K562 (cell line): ENCODE data around the gene ZNF668. TPM values are rescaled to one million over a fixed set of nuclear protein-coding genes. Genes with fewer than 3 reads are reported as not detected.

Source experiments
- ATAC-seq: fragments of 200-7000 bp; cut with Tn5 transposase; 3 replicates; pipeline ENCODE4 v1.9.1; 2020; ENCODE audit warnings: moderate library complexity
- BruUV-seq: library from RNA; stranded (reverse); fragments of 400-500 nt; replicated peaks from 2 replicates; lab custom pipeline; 2021; lab: Mats Ljungman, UMichigan
- CTCF ChIA-PET: fragments of 300-600 bp; formaldehyde crosslinking; extraction: SDS; loops from one replicate; lab custom pipeline; 2021; ENCODE audit warnings: low intra/inter-chr PET ratio; lab: Yijun Ruan, JAX
- POLR2A ChIA-PET: fragments of 300-600, 350-650 bp; sonication (Branson Sonifier 250); formaldehyde crosslinking; extraction: SDS; loops from one replicate; lab custom pipeline; 2021; ENCODE audit warnings: antibody characterized with exemption, inconsistent platforms; lab: Yijun Ruan, JAX
- DNase-seq, 4 experiments: peaks; one replicate each; pipeline versions ENCODE4 v3.0.0 to v3.0.0-alpha.2; 2011 to 2018; ENCODE audit warnings: low spot score in 3 of 4, mixed read lengths in 3 of 4; ENCODE audit errors: extremely low read depth in 1 of 4
- FAIRE-seq: peaks from 2 replicates; lab custom pipeline; 2011; peaks lifted over from hg19 to GRCh38; lab: Jason Lieb, UNC
- H2AFZ ChIP-seq: 2 replicates; pipeline ENCODE4 v1.6.0; 2011; ENCODE audit warnings: low read depth, low read length, control low read depth, inconsistent platforms
- H3K27ac ChIP-seq: fragments of 200-600 bp; 3 replicates; pipeline ENCODE4 v1.8.0; 2011; ENCODE audit warnings: low read depth, mild to moderate bottlenecking, control low read depth, inconsistent platforms, low read length, moderate library complexity, mixed read lengths; ENCODE audit errors: extremely low read depth
- H3K27me3 ChIP-seq, 2 experiments: fragments of 300-600 bp in 1 of 2; 2 replicates in 1 of 2; 3 replicates in 1 of 2; pipeline versions ENCODE4 v1.6.0 to v1.8.0; 2011; ENCODE audit warnings: inconsistent platforms in 2 of 2, low read length in 2 of 2, mild to moderate bottlenecking in 1 of 2, mixed read lengths in 1 of 2, moderate library complexity in 1 of 2; ENCODE audit not compliant: control insufficient read depth in 2 of 2, insufficient read depth in 2 of 2
- H3K36me3 ChIP-seq: fragments of 300-600 bp; 3 replicates; pipeline ENCODE4 v1.8.0; 2011; ENCODE audit warnings: mild to moderate bottlenecking, low read length, inconsistent platforms; ENCODE audit not compliant: control insufficient read depth, insufficient read depth
- H3K4me1 ChIP-seq, 2 experiments: fragments of 200-600 bp in 1 of 2; replicated peaks in 1 of 2; 2 replicates in 1 of 2; 3 replicates in 1 of 2; pipeline versions ENCODE4 v1.5.1 to v1.8.0; 2011; ENCODE audit warnings: inconsistent platforms in 2 of 2, low read length in 2 of 2, mild to moderate bottlenecking in 1 of 2, mixed read lengths in 1 of 2, moderate library complexity in 1 of 2; ENCODE audit not compliant: control insufficient read depth in 2 of 2, insufficient read depth in 2 of 2
- H3K4me2 ChIP-seq: 2 replicates; pipeline ENCODE4 v1.6.1; 2011; ENCODE audit warnings: low read length, control low read depth, inconsistent platforms, mixed read lengths; ENCODE audit not compliant: insufficient read depth
- H3K4me3 ChIP-seq: fragments of 200-600 bp; sonication (generic), shearing (Covaris generic); 2 replicates; pipeline ENCODE4 v1.5.1; 2016; ENCODE audit warnings: control low read depth, inconsistent platforms
- H3K79me2 ChIP-seq: fragments of 200-600 bp; 3 replicates; pipeline ENCODE4 v1.8.0; 2011; ENCODE audit warnings: low read length, inconsistent platforms; ENCODE audit not compliant: control insufficient read depth, insufficient read depth
- H3K9ac ChIP-seq, 2 experiments: 2 replicates each; pipeline versions ENCODE4 v1.6.0 to v1.6.1; 2011; ENCODE audit warnings: low read depth in 2 of 2, low read length in 2 of 2, control low read depth in 1 of 2, inconsistent platforms in 1 of 2, mild to moderate bottlenecking in 1 of 2, mixed read lengths in 1 of 2; ENCODE audit not compliant: insufficient read depth in 1 of 2
- H3K9me1 ChIP-seq: one replicate; pipeline ENCODE4 v1.6.0; 2011; ENCODE audit warnings: inconsistent platforms, mild to moderate bottlenecking, low read length, moderate library complexity; ENCODE audit not compliant: control insufficient read depth, insufficient read depth
- H3K9me3 ChIP-seq: replicated peaks from 2 replicates; pipeline ENCODE4 v1.5.1; 2011; ENCODE audit warnings: low read depth, low read length, inconsistent platforms; ENCODE audit not compliant: control insufficient read depth, insufficient read depth
- H4K20me1 ChIP-seq: replicated peaks from 2 replicates; pipeline ENCODE4 v1.6.1; 2011; ENCODE audit warnings: low read length, inconsistent platforms, mixed read lengths; ENCODE audit not compliant: control insufficient read depth, insufficient read depth
- ATF1 ChIP-seq, 2 experiments: fragments of 450-650 bp in 1 of 2; IDR thresholded peaks; 2 replicates each; pipeline ENCODE4 v1.6.1; 2016; ENCODE audit warnings: missing compliant biosample characterization in 1 of 2, missing genetic modification characterization in 1 of 2
- FOXA3 ChIP-seq, 2 experiments: fragments of 450-650 bp in 1 of 2; sonication (generic) in 1 of 2; formaldehyde crosslinking; IDR thresholded peaks in 1 of 2; conservative IDR thresholded peaks in 1 of 2; 2 replicates each; pipeline versions ENCODE4 v1.4.0 to v1.8.0; 2020 to 2022; ENCODE audit warnings: mild to moderate bottlenecking in 2 of 2, missing genetic modification reagents in 1 of 2
- FOXM1 ChIP-seq, 2 experiments: fragments of 450-650 bp in 1 of 2; sonication (generic) in 1 of 2; formaldehyde crosslinking in 1 of 2; IDR thresholded peaks; 2 replicates each; pipeline versions ENCODE4 v1.6.1 to v1.9.0; 2017 to 2022; ENCODE audit warnings: low read depth in 2 of 2, mild to moderate bottlenecking in 2 of 2, missing genetic modification reagents in 1 of 2, moderate library complexity in 1 of 2
- JUN ChIP-seq, 2 experiments: sonication (generic) in 1 of 2; formaldehyde crosslinking in 1 of 2; IDR thresholded peaks; 2 replicates each; pipeline versions ENCODE4 v1.6.1 to v1.8.0; 2012 to 2022; ENCODE audit warnings: borderline replicate concordance in 2 of 2, mild to moderate bottlenecking in 2 of 2, improper control_type of control experiment in 1 of 2, low read depth in 1 of 2, low read length in 1 of 2, missing genetic modification reagents in 1 of 2
- KLF16 ChIP-seq: IDR thresholded peaks from 2 replicates; pipeline ENCODE4 v1.6.1; 2016; ENCODE audit warnings: antibody characterized with exemption
- MCM7 ChIP-seq, 2 experiments: fragments of 450-650 bp; IDR thresholded peaks; 2 replicates each; pipeline ENCODE4 v1.6.1; 2016 to 2018
- MTA2 ChIP-seq: fragments of 450-650 bp; IDR thresholded peaks from 2 replicates; pipeline ENCODE4 v1.6.1; 2016; ENCODE audit warnings: low read depth
- NFIC ChIP-seq: fragments of 450-650 bp; IDR thresholded peaks from 2 replicates; pipeline ENCODE4 v1.6.1; 2017; ENCODE audit warnings: mild to moderate bottlenecking, inconsistent platforms
- NFRKB ChIP-seq: fragments of 450-650 bp; IDR thresholded peaks from 2 replicates; pipeline ENCODE4 v1.6.1; 2016; ENCODE audit warnings: low read depth
- PHTF2 ChIP-seq: fragments of 250-450 bp; sonication (Bioruptor Pico); IDR thresholded peaks from 2 replicates; pipeline ENCODE4 v1.5.0; 2021; ENCODE audit warnings: mild to moderate bottlenecking
- PYGO2 ChIP-seq: fragments of 450-650 bp; IDR thresholded peaks from 2 replicates; pipeline ENCODE4 v1.6.1; 2016; ENCODE audit warnings: mild to moderate bottlenecking, missing genetic modification characterization, moderate library complexity, missing compliant biosample characterization
- RHOXF2B ChIP-seq: fragments of 250-450 bp; sonication (Bioruptor Pico); conservative IDR thresholded peaks from 2 replicates; pipeline ENCODE4 v1.5.1; 2021
- SMARCA5 ChIP-seq: fragments of 450-650 bp; IDR thresholded peaks from 2 replicates; pipeline ENCODE4 v1.6.1; 2016
- SNIP1 ChIP-seq: fragments of 450-650 bp; IDR thresholded peaks from 2 replicates; pipeline ENCODE4 v1.7.1; 2017; ENCODE audit warnings: low read depth, mild to moderate bottlenecking
- ZKSCAN8 ChIP-seq: fragments of 200-800 bp; sonication (Bioruptor generic); IDR thresholded peaks from 2 replicates; pipeline ENCODE4 v1.6.1; 2016; ENCODE audit warnings: missing genetic modification characterization, missing compliant biosample characterization
- ZNF232 ChIP-seq: sonication (generic); formaldehyde crosslinking; IDR thresholded peaks from 2 replicates; pipeline ENCODE4 v1.8.0; 2022; ENCODE audit warnings: mild to moderate bottlenecking, missing genetic modification reagents
- ZNF444 ChIP-seq: fragments of 250-450 bp; sonication (Bioruptor Pico); IDR thresholded peaks from 2 replicates; pipeline ENCODE4 v1.4.0; 2020; ENCODE audit warnings: mild to moderate bottlenecking, moderate library complexity
- ZNF507 ChIP-seq: conservative IDR thresholded peaks from 2 replicates; pipeline ENCODE4 v1.6.1; 2017; ENCODE audit warnings: missing genetic modification characterization, missing compliant biosample characterization
- ZNF518B ChIP-seq: fragments of 250-450 bp; sonication (Bioruptor Pico); IDR thresholded peaks from 2 replicates; pipeline ENCODE4 v1.5.0; 2021; ENCODE audit warnings: mild to moderate bottlenecking, moderate library complexity
- WGBS: fragments of 100-300 bp; shearing (Covaris generic); methylation state at CpG from one replicate; pipeline ENCODE4 v1.1.6; 2016; ENCODE audit warnings: low coverage, mixed read lengths; ENCODE audit not compliant: insufficient coverage; ENCODE audit errors: missing lambda C conversion rate; 5-methylcytosine and 5-hydroxymethylcytosine counted together
- in situ Hi-C: fragments of 300-500 bp; cut with MboI; formaldehyde crosslinking; loops from 4 replicates; pipeline ENCODE4 v1.15.0; 2018; ENCODE audit warnings: inconsistent platforms, mixed read lengths
- intact Hi-C: fragments of 100-400 bp; cut with micrococcal nuclease; formaldehyde crosslinking; loops from 2 replicates; pipeline ENCODE4 v1.14.2; 2022
- polyA plus RNA-seq, 8 experiments: library from polyadenylated mRNA; depleted of rRNA in 4 of 8; stranded (reverse) in 5 of 8; unstranded in 3 of 8; fragments of >200 nt; fragmentation: Nextera tagmentation in 2 of 8; fragmentation: Illumina TruSeq in 1 of 8; extraction: Ambion mirVana in 2 of 8; extraction: Trizol in 1 of 8; gene quantifications; 2 replicates each; pipeline versions ENCODE4 v1.2.1 to v1.2.3, GENCODE V29; 2011 to 2014; ENCODE audit warnings: inconsistent platforms in 1 of 8, missing spikeins in 1 of 8
- total RNA-seq, 7 experiments: library from RNA; depleted of rRNA in 6 of 7; stranded (reverse); fragments of >200 nt in 6 of 7; fragmentation: Illumina TruSeq in 2 of 7; extraction: Trizol in 2 of 7; gene quantifications; 2 replicates each; pipeline versions ENCODE4 v1.2.1 to v1.2.3, GENCODE V29; 2011 to 2021; ENCODE audit warnings: low replicate concordance in 1 of 7

The ZNF668 gene
- total and polyA plus RNA-seq, 9 of the 15 experiments (the other 6 are each of a cell fraction or from before 2014, with no cell fraction given), result 0.04 to 15.3 (median 3.8) TPM; not detected in 1

- Histone ChIP-seq H3K27ac (no peak within 1 kb of the TSS), H3K4me3 (no peak within 1 kb of the TSS), H3K36me3 (peaks cover 51% of the 10 kb centered on the region; the same call in 2 of the 3 replicates), H2AFZ (no peak within 1 kb of the TSS), H3K9ac (peak within 1 kb of the TSS in 1 of 2 experiments; percentile 55; a peak in 2 of 4 replicates), H3K27me3 (no peaks in the 10 kb centered on the region), H3K4me2 (no peak within 1 kb of the TSS), H3K9me1 (peaks cover 3% of the 10 kb centered on the region), H4K20me1 (peaks cover 8% of the 10 kb centered on the region; the same call in 1 of the 2 replicates), H3K79me2 (peaks cover 14% of the 10 kb centered on the region), H3K9me3 (no peaks in the 10 kb centered on the region), H3K4me1 (peaks cover 10 to 50% of the 10 kb centered on the region in 2 experiments; a peak in 3 of 5 replicates)
- ATAC-seq, result no peak
- DNase-seq, result no peak
- in situ Hi-C loops, result no loop called here
- FAIRE-seq, result no peak
- ChIA-PET CTCF (no interaction called here), POLR2A (interaction anchor here (0.5 to 1.4 kb wide), 6 partner anchors 9 to 96 kb away, joined by 3 to 5 read pairs (median 4); partner anchors contain the start of genes KAT8, ZNF646 and ZNF668)
- intact Hi-C loops, result no loop called here
- WGBS, result 74% methylated on average over 13 of the region's 15 CpGs
- no TSS peak for BruUV-seq
- TF ChIP-seq RHOXF2B (CRISPR knock-in tag) (no peak), MCM7 (IDR thresholded peaks at IDR 0.05) (no peak), ZNF444 (CRISPR knock-in tag) (no peak), PYGO2 (no peak), ZNF518B (CRISPR knock-in tag) (no peak), ATF1 (CRISPR knock-in tag; IDR thresholded peaks at IDR 0.05) (no peak), ATF1 (tag; IDR thresholded peaks at IDR 0.05) (no peak), JUN (IDR thresholded peaks at IDR 0.05; ENCODE audit: borderline replicate concordance, low read depth, low read length) (no peak), JUN (CRISPR knock-in tag; IDR thresholded peaks at IDR 0.05; ENCODE audit: borderline replicate concordance) (no peak), PHTF2 (CRISPR knock-in tag) (no peak), ZNF232 (no peak), NFRKB (no peak), MTA2 (no peak), SNIP1 (no peak), KLF16 (no peak), NFIC (no peak), SMARCA5 (0 out of 2 replicates have a peak, but pooled peaks have one; percentile 21), FOXM1 (IDR thresholded peaks at IDR 0.05; ENCODE audit: low read depth) (no peak), FOXM1 (CRISPR knock-in tag; IDR thresholded peaks at IDR 0.05; ENCODE audit: low read depth) (no peak), ZNF507 (tag) (no peak), FOXA3 (CRISPR knock-in tag; conservative IDR thresholded peaks at IDR 0.05 in 1 of 2, IDR thresholded peaks at IDR 0.05 in 1 of 2) (peak in 1 of 2 experiments; percentile 75; a peak in 1 of 4 replicates), ZKSCAN8 (CRISPR knock-in tag) (no peak)
Observed at GRCh38 chr16:31088459-31089183, 14.6 kb upstream of the ZNF668 start, which contains the start of gene PRSS53. Gene PRSS53 (minus strand): TSS chr16:31088943. CDS start chr16:31088809, 134 bp downstream.
